ENCODE data around the gene PDK2.

The PDK2 gene

GRCh38 chr17:50100921-50101345 lies 5.8 kb downstream of the PDK2 start:
- no peak for DNase-seq (ENCODE audit: low spot score)

DNA sequence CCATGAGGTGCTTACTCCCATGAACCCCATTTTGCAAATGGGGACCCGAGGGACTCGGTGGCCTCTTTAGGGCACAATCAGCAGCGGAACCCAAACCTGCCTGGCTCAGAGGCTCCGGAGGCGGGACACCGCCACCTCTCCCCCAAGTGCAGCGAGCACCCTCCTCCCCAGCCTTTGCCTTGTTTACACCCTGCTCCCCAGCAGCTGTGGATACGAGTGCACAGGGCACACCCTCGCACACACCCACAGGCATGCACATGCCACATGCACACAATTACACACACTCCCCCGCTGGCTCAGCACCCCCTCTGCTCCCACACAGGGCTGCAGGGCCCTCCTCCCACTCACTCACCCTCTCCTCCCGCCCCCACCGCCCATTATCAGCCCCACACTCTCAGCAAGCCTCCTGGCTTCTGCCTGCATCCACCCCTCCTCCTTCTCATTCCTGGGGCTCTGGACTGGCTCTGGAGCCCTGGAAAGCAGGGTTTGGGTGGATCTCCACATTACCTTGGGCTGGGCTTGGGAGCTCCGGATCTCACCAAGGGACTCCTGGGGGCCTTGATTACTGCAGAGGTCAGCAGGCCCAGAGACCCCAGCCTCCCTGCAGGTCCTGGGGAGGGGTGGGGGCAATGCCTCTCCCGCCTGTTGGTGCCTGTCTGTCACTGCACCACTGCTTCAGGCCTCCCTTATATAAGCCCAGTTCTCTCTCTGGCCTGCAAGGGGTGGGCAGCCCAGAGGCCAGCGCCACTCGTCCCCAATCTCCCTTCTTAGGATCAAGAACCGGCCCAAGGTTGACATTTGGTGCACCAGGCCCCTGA lies 6.4 kb downstream of the PDK2 start:
- no peak for DNase-seq (ENCODE audit: low spot score)

DNA sequence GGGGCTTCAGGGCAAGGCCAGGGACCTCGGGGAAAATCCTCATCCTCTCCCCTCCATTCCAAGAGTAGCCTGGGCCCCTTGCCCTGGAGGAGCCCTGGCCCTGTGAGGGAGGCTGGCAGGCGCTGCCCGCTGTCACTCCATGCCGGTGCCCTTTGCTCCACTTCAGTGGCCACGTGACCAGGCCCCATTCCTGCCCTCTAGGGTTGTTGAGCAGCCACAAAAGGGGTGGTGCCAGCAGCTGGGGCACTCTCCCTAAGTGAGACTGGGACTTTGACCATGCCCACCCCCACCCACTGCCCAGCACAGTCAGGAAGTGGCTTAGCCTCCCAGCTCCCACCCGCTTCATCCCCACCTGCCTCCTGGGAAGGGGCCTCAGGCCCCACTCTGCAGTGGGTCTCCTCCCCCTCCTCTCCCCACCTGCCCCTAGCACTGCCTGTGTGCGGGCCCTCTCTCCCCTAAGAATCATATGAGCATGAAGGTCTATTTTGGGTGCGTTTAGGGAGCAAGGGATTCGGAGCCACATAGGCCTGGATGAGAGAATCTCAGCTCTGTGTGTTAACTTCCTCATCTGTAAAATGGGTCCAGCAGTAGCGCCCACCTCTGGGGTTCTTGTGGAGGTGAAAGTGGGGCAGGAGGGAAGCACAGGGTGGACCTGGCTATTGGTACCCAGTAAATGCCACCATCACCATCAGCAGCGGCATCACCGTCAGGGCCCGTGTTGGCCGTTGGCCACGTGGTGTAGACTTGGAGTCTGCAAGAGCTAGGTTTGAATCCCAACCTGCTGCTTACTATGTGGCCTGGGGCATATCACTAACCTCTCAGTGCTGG lies 7.2 kb downstream of the PDK2 start:
- DNase-seq (ENCODE audit: low spot score), result no peak

- DNase-seq (ENCODE audit: low spot score), result no peak
Observed at GRCh38 chr17:50103252-50103651, 8.1 kb downstream of the PDK2 start.

DNA sequence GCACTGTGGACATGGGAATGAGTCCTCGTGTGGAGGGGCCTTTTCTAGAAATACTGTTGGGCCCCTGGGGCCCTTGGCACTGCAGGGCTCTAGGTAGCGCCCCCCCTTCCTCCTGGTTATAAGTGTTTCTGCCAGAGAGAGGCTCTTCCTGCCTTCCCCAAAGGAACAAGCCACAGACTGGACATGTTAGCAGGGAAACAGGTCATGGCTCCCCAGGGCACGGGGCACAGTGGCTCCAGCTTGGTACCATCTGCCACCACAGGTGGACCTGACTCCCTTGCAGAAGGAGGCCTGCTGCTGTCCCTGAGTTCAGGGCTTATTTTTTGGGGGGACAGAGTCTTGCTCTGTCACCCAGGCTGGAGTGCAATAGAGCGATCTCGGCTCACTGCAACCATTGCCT lies 8.8 kb downstream of the PDK2 start:
- DNase-seq (ENCODE audit: low spot score), result no peak

GRCh38 chr17:50105811-50106210 lies 10.7 kb downstream of the PDK2 start:
- DNase-seq (ENCODE audit: low spot score), result no peak

GRCh38 chr17:50106393-50107131 lies 11.4 kb downstream of the PDK2 start:
- no peak for DNase-seq (ENCODE audit: low spot score)

DNA sequence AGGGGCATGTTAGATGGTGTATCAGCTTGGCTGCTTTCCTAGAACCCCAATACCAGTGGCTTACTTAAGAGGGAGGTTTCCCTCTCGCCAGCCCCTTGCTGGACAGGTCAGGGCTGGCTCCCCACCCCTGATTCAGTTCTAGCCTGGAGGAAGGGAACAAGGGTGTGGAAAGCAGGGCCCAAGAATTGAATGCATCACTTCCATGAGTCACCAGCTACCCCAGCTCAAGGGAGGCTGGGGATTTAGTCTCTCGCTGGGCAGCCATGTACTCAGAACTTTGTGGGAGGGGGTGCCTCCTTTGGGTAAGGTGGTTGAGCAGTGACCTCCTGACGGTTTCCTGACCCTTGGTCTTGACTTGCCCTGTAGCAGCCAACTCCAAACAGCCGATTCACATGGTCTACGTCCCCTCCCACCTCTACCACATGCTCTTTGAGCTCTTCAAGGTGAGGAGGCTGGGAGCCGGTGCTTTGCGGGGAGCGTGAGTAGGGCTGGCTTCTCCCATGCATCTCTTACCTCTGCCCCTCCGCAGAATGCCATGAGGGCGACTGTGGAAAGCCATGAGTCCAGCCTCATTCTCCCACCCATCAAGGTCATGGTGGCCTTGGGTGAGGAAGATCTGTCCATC lies 12.8 kb downstream of the PDK2 start:
- DNase-seq (ENCODE audit: low spot score), result no peak

- DNase-seq (ENCODE audit: low spot score), result no peak
Observed at GRCh38 chr17:50108556-50108955, 13.4 kb downstream of the PDK2 start.

- no peak for DNase-seq (ENCODE audit: low spot score)
Observed at GRCh38 chr17:50109207-50109606, 14.1 kb downstream of the PDK2 start.

DNA sequence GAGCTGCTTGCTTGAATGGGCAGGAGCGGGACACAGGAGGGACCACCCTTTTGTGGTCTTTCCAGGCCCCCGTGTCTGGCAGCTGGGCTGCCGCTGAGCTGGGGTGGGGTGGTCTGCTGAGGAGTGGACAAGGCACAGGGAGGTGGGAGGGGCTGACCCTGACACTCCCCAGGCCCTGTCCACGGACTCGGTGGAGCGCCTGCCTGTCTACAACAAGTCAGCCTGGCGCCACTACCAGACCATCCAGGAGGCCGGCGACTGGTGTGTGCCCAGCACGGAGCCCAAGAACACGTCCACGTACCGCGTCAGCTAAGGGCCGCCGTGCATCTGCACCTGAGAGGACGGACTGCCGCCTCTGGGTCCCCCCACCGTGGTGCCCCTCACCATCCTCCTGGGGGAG lies 14.6 kb downstream of the PDK2 start:
- no peak for DNase-seq (ENCODE audit: low spot score)

DNA sequence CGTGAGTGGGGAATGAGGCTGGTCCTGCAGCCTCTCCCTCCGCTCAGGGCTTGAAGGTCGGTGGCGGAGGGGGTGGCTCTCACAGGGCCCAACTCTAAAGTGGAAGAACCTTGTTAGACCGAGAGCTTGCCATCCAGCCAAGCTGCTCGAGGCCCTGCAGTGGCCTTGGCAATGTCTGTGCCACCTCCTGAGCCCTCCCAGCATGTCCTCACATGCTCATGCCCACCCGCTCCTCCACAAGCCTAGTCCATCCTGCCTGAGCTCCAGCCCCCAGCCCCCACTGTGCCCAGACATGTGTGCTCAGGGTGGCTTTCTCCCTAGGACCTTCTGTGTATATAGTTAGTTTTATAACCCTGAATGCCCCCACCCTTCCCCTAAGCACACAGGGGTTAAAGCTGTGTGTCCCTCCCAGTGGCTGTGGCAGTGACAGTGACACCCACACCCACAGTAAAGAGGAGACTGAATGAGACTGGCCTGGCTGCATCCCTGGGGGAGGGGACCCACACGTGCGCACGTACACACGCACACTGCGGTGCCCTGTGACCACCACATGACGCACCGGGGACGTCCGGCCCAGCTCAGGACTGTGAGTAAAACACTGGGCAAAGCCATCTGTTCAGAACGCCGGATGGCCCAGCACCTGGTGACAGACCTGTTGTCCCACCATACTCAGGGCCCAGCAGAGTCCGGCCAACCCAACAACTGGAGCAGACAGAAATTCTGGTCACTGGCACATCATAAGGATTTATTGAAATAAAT lies 15.6 kb downstream of the PDK2 start:
- no peak for DNase-seq (ENCODE audit: low spot score)

DNA sequence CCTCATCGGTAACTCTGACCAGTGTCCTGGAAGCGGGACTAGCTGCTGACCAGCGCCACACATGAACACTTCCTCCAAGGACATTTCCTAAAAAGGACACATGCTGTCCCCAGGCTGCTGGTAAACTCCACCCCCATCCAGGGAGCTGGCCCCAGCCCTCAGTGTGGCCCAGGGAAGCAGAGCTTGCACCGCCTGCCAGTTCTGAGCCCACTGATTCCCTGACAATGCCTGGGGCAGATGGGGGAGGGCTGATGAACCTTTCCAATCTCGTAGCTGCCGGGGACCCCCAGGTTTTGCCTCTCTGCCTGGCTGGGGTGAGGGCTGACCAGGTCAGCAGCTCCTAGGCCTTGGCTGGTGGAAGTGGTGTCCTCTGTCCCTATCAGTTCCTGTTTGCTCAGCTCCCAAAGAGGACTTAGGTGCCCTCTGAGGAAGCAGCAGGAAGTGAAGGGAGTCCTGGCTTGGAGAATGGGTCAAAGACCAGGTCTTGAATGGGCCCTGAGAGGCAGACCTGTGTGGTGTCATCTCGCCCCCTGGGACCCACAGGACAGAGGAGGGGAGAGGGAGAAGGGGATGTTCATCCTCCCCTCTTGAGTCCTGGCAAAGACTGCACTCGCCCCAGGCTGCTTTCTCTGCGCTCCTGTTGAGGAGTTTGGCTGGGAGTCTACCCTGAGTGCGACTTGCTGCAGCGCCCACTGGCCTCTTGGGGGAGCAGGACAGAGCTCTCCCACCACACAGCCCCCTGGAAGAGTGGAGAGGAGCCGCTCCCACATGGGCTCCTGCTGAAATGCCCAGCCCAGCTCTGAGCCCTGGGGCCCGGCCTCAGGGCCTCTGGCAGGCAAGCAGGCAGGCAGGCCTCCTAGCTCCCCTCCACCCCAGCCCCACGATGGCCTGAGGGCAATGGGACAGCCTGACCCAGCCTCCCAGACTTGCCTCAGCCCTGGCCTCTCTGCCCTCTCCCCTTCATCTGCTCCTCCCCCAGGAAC lies 16.8 kb downstream of the PDK2 start:
- no peak for DNase-seq (ENCODE audit: low spot score)

- DNase-seq (ENCODE audit: low spot score), result no peak
Observed at GRCh38 chr17:50112694-50113093, 17.5 kb downstream of the PDK2 start.

DNA sequence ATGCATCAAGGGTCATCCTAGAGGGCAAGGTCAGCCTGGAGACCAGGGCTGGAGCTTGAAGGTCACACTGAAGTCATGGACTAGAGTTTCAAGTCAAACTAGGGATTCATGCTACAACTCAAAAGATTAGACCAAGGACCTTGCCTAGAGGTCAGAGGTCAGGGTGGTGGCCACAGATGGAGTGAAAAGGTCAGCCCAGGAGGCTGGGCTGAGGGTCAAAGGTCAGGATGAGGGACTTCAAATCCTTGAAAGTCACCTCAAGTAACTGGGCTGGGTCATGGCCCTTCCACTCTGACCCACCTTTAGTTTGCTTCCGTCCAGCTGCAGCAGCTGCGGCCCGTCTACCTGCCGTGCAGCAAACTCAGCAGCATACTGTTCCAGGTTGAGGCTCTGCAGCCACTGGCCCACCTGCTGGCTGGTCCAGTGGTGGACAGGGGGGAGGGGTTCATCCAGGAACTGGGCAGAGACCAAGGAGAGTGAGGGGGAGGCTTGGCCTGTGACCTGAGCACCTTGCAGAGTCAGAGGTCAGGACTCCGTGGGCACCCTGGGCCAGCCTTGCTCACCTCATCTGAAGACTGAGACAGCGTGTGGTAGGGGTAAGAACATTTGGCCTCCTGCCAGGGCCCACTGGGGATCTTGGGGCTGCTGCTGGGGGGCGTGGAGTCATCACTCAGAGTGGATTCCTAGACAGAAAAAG lies 18.6 kb downstream of the PDK2 start:
- no peak for DNase-seq (ENCODE audit: low spot score)

GRCh38 chr17:50114401-50114800 lies 19.2 kb downstream of the PDK2 start:
- DNase-seq (ENCODE audit: low spot score), result no peak

DNA sequence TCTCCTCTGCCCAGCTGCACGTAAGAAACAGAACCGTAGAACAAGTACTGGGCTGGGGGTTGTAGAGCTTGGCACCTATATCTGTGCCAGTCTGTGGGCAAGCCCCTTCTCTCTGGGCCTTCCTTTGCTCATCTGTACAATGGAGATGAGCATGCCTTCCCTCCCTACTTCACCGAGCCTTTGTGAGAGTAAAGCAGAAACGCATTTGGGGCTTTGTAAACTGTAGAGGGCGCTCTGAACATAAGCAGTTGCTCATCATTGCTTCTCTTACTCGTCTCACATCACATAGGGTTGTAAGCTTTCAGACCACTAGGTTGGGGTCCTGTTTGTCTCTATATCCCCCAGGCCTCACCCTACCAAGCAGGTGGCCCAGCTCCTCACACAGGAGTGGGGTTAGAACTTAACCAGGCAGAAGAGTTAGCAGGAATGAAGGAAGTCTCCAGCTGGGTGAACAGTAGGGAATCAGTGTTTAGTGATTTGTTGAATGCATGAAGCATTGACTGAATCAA lies 19.8 kb downstream of the PDK2 start:
- DNase-seq (ENCODE audit: low spot score), result peak; percentile 27

DNA sequence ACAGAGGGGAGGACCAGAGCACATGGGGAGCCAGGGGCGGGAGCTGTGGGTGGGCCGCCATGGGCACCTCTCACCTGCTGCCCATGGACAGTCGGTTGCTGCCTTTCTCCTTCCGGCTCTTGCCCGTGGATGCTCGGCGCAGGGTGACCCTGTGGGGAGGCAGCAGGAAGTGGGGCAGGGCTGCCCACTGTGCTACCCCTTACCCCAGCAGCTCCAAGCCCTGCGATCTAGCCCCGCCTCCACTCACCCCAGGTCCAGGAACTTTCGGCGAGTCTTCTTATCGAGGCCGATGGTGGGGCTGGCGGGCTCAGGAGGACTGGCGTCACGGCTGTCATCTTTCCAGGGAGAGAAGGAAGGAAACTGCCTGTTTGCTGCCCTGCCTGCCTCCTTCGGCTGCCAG lies 20.6 kb downstream of the PDK2 start:
- DNase-seq (ENCODE audit: low spot score), result no peak
